GM06990 (cell line): ENCODE results near the gene KLF4.

ENCODE experiments used
- DNase-seq: peaks from one replicate; pipeline ENCODE4 v3.0.0-alpha.2; 2011; ENCODE audit not compliant: insufficient read length; ENCODE audit errors: extremely low read depth
- H3K27me3 ChIP-seq: replicated peaks from 2 replicates; pipeline ENCODE4 v1.6.0; 2011; ENCODE audit warnings: low read length; ENCODE audit not compliant: control insufficient read depth, insufficient read depth
- H3K36me3 ChIP-seq: 2 replicates; pipeline ENCODE4 v1.5.1; 2011; ENCODE audit warnings: low read length; ENCODE audit not compliant: control insufficient read depth, insufficient read depth
- H3K4me3 ChIP-seq: replicated peaks from 2 replicates; pipeline ENCODE4 v1.5.1; 2011; ENCODE audit warnings: low read depth, mild to moderate bottlenecking, control low read depth, low read length
- TF ChIP-seq, protein P1 (sequence below): IDR thresholded peaks from 2 replicates; pipeline ENCODE4 v1.5.1; 2011; ENCODE audit warnings: low read length, control low read depth, mild to moderate bottlenecking, inconsistent platforms; ENCODE audit not compliant: insufficient read depth, poor library complexity, severe bottlenecking

KLF4 gene

DNA sequence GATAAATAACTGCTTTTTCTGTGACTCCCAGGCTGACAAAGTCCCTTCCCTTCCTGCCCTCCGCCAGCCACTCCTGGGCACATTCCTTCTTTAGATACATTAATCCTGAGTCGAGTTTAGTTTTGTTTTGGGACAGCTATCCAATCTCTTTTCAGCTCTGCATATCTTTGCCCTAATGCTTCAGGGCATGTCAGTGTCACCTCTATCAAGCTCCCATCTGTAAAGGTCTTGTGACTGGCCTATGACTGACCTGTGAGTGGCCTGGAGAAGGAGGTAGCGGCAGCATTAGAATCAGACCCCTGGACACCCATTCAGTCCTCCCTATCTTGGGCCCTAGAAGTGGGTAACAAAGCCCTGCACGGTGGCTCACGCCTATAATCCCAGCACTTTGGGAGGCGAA lies 34.0 kb upstream of the KLF4 start:
- TF ChIP-seq, protein P1, sequence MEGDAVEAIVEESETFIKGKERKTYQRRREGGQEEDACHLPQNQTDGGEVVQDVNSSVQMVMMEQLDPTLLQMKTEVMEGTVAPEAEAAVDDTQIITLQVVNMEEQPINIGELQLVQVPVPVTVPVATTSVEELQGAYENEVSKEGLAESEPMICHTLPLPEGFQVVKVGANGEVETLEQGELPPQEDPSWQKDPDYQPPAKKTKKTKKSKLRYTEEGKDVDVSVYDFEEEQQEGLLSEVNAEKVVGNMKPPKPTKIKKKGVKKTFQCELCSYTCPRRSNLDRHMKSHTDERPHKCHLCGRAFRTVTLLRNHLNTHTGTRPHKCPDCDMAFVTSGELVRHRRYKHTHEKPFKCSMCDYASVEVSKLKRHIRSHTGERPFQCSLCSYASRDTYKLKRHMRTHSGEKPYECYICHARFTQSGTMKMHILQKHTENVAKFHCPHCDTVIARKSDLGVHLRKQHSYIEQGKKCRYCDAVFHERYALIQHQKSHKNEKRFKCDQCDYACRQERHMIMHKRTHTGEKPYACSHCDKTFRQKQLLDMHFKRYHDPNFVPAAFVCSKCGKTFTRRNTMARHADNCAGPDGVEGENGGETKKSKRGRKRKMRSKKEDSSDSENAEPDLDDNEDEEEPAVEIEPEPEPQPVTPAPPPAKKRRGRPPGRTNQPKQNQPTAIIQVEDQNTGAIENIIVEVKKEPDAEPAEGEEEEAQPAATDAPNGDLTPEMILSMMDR: no peak
- Histone ChIP-seq H3K36me3 (no peaks in the 10 kb centered on the region), H3K27me3 (no peaks in the 10 kb centered on the region), H3K4me3 (no peak overlapping the region)
- no peak for DNase-seq

DNA sequence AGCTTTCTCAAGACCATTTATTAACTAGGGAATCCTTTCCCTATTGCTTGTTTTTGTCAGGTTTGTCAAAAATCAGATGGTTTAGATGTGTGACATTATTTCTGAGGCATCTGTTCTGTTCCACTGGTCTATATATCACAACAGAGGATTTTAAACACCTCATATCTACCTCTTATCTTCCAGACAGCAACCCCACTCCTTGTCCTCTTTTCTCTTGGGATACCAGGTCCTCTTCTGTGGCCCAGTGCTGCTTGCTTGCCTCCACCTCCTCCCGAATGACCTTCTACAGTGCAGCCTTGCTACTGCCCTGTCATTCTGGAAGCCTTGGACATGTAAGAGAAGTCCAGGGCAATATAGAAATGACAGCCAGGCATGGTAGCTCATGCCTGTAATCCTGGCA lies 30.6 kb upstream of the KLF4 start:
- H3K4me3 ChIP-seq: no peak overlapping the region
- DNase-seq: no peak
- H3K27me3 ChIP-seq: no peaks in the 10 kb centered on the region
- TF ChIP-seq, protein P1: no peak
- H3K36me3 ChIP-seq: no peaks in the 10 kb centered on the region

DNA sequence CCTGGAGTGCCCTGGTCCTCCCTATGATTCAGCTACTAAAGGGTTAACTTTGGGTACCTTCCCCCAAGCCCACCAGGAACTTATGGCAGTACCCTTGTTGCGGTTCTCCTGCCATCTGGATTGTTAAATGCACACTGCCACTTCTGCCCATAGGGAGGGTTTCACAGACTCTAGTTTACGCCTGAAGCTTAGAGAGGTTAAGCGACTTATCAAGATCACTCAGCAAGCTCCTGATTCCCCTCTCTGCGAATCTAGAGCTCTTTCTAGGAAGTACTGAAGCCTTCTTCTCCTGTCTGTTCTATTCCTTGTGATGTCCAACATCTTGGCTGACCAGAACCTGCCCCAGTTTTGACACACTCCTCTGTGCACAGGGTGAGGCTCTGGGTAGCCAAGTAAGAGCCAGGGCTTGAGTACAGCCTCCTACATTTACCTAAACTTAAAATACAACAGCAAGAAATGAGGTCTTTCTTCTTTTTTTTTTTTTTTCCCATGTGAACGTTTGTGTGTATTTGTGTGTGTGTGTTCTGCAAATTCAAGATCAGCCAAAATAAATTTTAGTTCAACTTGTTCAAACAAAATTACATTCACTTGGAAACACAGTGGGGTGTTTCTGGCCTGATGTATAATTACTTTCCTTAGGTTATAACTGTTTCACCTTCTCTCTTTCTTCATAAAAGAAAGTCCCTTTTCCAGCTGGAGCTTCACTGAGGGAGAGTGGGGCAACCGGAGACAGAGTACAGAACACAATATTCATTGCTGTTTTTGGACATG lies 28.7 kb upstream of the KLF4 start:
- Histone ChIP-seq H3K36me3 (no peaks in the 10 kb centered on the region), H3K27me3 (no peaks in the 10 kb centered on the region), H3K4me3 (no peak overlapping the region)
- no peak for DNase-seq
- TF ChIP-seq, protein P1: no peak

DNA sequence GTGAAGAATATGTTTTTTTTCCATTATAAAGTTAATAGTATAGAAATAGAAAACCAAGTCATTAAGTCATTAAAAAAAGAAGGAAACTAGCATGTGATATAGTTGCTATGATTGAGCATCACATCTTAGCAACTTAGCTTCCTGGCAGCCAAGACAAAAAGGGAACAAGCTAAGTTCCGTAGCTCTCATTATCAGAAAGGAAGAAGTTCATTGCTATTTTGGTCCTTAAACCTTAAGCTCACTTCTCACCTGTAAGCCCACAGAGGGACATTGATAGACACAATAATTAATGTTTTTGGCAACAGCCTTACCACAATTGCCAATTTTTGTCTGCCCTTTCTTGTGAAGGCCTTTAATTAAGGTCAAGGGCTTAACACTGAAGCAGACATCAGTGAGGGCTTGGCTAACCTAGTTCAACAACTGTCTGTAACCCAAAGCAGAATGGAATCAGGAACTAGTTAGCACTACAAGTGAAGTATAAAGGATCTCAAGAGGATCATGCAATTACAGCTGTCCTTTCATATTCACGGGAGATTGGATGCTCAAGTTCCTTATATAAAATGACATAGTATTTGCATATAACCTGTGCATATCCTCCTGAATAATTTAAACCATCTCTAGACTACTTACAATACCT lies 24.0 kb upstream of the KLF4 start:
- no peak overlapping the region for H3K4me3 ChIP-seq
- H3K36me3 ChIP-seq: no peaks in the 10 kb centered on the region
- peak; percentile 8 for DNase-seq
- TF ChIP-seq, protein P1: no peak
- H3K27me3 ChIP-seq: no peaks in the 10 kb centered on the region

DNA sequence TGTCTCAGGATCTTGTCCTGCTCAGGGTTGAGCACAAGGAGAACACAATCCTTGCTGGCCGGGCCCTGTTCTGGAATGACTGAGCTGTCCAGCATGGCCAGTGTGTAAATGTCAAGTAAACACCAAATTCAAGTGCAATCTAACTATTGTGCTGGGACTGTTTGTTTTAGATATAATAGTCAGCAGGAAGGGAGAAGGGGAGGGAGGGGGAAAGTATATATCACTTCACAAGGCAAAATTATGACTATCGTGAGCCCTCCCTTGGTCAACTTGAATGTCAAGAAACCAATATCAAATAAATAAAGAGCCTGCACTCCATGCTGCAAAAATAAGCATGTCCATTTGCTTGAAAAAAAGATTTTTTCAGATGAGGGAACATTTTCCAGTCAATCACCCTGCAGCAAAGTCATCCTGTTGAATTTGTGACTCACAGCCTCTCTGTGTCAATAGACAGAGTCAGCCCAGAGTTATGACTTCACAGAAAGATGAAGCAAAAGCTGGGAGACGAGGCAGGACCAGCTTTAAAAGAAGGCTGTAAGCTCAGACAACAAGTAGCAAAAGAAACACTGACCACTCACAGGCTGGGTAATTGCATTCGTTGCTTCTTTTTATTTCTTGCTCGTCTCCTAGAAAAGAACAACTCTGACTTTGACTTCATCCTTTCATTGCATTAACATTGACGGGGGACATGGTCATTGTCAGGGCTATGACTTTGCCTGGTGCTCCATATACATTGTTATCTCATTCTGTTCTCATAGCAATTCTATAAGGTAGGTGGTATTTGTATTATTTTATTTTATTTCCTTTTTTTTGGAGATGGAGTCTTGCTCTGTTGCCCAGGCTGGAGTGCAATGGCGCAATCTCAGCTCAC lies 15.3 kb upstream of the KLF4 start:
- no peaks in the 10 kb centered on the region for H3K36me3 ChIP-seq
- TF ChIP-seq, protein P1: no peak
- no peak overlapping the region for H3K4me3 ChIP-seq
- H3K27me3 ChIP-seq: no peaks in the 10 kb centered on the region
- DNase-seq: no peak
